ENCODE measurements around the gene KAT14.
A peak's percentile ranks its signal among the peaks of the same experiment; 100 is the strongest.
"Not testable (repeated sequence)": the region's sequence is repeated elsewhere in the genome, so short reads cannot be mapped to it uniquely, and the experiment has no call there.

KAT14 gene

GRCh38 chr20:18218280-18218679, 80.6 kb downstream of the KAT14 start:
- no peak for DNase-seq (ENCODE audit: low spot score)

GRCh38 chr20:18223409-18223808, 85.7 kb downstream of the KAT14 start:
- DNase-seq (ENCODE audit: low spot score), result no peak

GRCh38 chr20:18224968-18225568, 87.4 kb downstream of the KAT14 start:
- peak; percentile 72 for DNase-seq (ENCODE audit: low spot score)

GRCh38 chr20:18225632-18226031, 88.0 kb downstream of the KAT14 start:
- no peak for DNase-seq (ENCODE audit: low spot score)

GRCh38 chr20:18226741-18227140, 89.1 kb downstream of the KAT14 start:
- not testable (repeated sequence) for DNase-seq (ENCODE audit: low spot score)

GRCh38 chr20:18233408-18233943, 95.8 kb downstream of the KAT14 start:
- DNase-seq (ENCODE audit: low spot score), result no peak
